Measurements from ENCODE around the gene CREG2. TPM values are rescaled to one million over a fixed set of nuclear protein-coding genes. Genes with fewer than 3 reads are reported as not detected.
A peak's percentile ranks its signal among the peaks of the same experiment; 100 is the strongest.

CREG2 gene, protein sequence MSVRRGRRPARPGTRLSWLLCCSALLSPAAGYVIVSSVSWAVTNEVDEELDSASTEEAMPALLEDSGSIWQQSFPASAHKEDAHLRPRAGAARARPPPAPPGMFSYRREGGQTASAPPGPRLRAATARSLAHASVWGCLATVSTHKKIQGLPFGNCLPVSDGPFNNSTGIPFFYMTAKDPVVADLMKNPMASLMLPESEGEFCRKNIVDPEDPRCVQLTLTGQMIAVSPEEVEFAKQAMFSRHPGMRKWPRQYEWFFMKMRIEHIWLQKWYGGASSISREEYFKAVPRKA
- polyA plus RNA-seq (2012; ENCODE audit: missing spikeins): not detected

GRCh38 chr2:101387151-101387834, at the start of gene CREG2:
Gene CREG2 (minus strand): TSS chr2:101387503. CDS start chr2:101387457, 46 bp downstream.
- FAIRE-seq (no peak), DNase-seq (ENCODE audit: insufficient read length) (peak; percentile 22)
- TF ChIP-seq TAF1 (IDR thresholded peaks at IDR 0.05; ENCODE audit: borderline replicate concordance, low read depth, low read length): no peak
- TF ChIP-seq POLR2AphosphoS5 (IDR thresholded peaks at IDR 0.05; ENCODE audit: low read depth, low read length): no peak
- TF ChIP-seq POLR2A (IDR thresholded peaks at IDR 0.05; ENCODE audit: low read depth, low read length): no peak

GRCh38 chr2:101435001-101435862, 47.9 kb upstream of the CREG2 start:
- no peak for FAIRE-seq

GRCh38 chr2:101433465-101433864, 46.2 kb upstream of the CREG2 start:
- DNase-seq (ENCODE audit: insufficient read length) (no peak), FAIRE-seq (no peak)
- TF ChIP-seq POLR2AphosphoS5 (IDR thresholded peaks at IDR 0.05; ENCODE audit: low read depth, low read length) (no peak), TAF1 (IDR thresholded peaks at IDR 0.05; ENCODE audit: borderline replicate concordance, low read depth, low read length) (no peak), POLR2A (IDR thresholded peaks at IDR 0.05; ENCODE audit: low read depth, low read length) (no peak)

More at GRCh38 chr2:101435001-101435862, 47.9 kb upstream of the CREG2 start:
- TF ChIP-seq POLR2AphosphoS5 (IDR thresholded peaks at IDR 0.05; ENCODE audit: low read depth, low read length) (no peak), POLR2A (IDR thresholded peaks at IDR 0.05; ENCODE audit: low read depth, low read length) (no peak), TAF1 (IDR thresholded peaks at IDR 0.05; ENCODE audit: borderline replicate concordance, low read depth, low read length) (no peak)
- DNase-seq (ENCODE audit: insufficient read length): no peak

DNA sequence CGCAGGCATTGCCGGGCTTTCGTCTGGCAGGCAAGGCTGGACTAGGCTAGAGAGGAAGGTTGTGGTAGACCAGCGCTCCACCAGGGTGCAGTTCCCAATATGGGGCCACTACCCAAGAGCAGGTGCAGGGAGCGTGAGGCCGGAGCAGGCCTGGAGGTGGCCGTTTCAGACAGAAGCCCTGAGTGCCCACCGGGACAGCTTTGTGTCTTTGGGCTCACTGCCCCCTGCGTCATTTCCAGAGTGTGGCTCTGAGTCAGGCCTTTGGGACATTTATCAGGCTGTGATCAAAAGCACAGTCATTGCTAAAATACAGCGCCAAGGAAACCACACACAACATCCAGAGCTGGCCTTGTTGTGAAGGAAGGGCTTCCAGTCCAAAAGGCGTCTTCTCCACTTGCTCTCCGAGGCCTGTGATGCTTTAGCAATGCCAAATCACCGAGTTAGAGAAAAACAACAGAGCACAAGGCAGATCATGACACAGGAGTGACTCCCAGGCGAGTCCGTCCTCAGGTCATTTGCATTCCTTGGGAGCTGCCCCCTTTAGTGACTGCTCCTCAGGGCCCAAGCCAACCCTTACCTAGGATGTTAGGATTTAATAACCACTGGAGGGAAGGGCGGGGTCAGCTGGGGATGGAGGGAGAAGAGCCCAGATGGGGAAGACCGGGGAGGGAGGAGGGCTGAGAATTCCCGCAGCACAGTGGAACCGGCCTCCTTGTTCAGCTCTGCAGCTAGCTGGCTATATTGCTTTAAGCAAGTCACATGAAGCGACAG, 45.3 kb upstream of the CREG2 start:
- no peak for TF ChIP-seq POLR2AphosphoS5 (IDR thresholded peaks at IDR 0.05; ENCODE audit: low read depth, low read length)
- no peak for TF ChIP-seq POLR2A (IDR thresholded peaks at IDR 0.05; ENCODE audit: low read depth, low read length)
- TF ChIP-seq TAF1 (IDR thresholded peaks at IDR 0.05; ENCODE audit: borderline replicate concordance, low read depth, low read length): no peak
- FAIRE-seq (no peak), DNase-seq (ENCODE audit: insufficient read length) (no peak)

DNA sequence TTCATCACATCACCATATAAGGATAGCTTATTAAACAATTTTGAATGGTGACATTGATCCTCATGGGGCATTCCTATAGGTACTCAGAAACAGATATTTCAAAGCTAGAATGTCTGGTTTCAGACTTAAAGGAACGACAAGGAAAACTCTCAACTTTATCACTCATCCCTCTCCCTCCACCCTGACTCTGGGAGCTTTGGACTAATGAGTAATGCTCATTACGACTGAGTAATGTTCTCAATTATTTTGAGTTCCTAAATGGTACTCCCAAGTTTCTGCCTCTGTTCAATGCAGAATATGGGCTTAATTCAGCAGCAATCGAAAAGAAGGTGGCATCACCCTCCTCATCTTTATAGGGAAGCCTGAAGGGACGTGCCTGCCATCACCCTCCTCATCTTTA, 44.2 kb upstream of the CREG2 start:
- DNase-seq (ENCODE audit: insufficient read length) (no peak), FAIRE-seq (no peak)
- no peak for TF ChIP-seq POLR2A (IDR thresholded peaks at IDR 0.05; ENCODE audit: low read depth, low read length)
- TF ChIP-seq POLR2AphosphoS5 (IDR thresholded peaks at IDR 0.05; ENCODE audit: low read depth, low read length): no peak
- TF ChIP-seq TAF1 (IDR thresholded peaks at IDR 0.05; ENCODE audit: borderline replicate concordance, low read depth, low read length): no peak

- TF ChIP-seq TAF1 (IDR thresholded peaks at IDR 0.05; ENCODE audit: borderline replicate concordance, low read depth, low read length): no peak
- no peak for TF ChIP-seq POLR2AphosphoS5 (IDR thresholded peaks at IDR 0.05; ENCODE audit: low read depth, low read length)
- no peak for TF ChIP-seq POLR2A (IDR thresholded peaks at IDR 0.05; ENCODE audit: low read depth, low read length)
- FAIRE-seq (no peak), DNase-seq (ENCODE audit: insufficient read length) (no peak)
Observed at GRCh38 chr2:101430156-101430555, 42.9 kb upstream of the CREG2 start.

GRCh38 chr2:101429453-101429852, 42.1 kb upstream of the CREG2 start:
- TF ChIP-seq POLR2A (IDR thresholded peaks at IDR 0.05; ENCODE audit: low read depth, low read length) (no peak), POLR2AphosphoS5 (IDR thresholded peaks at IDR 0.05; ENCODE audit: low read depth, low read length) (no peak), TAF1 (IDR thresholded peaks at IDR 0.05; ENCODE audit: borderline replicate concordance, low read depth, low read length) (no peak)
- no peak for DNase-seq (ENCODE audit: insufficient read length)
- FAIRE-seq: no peak

DNA sequence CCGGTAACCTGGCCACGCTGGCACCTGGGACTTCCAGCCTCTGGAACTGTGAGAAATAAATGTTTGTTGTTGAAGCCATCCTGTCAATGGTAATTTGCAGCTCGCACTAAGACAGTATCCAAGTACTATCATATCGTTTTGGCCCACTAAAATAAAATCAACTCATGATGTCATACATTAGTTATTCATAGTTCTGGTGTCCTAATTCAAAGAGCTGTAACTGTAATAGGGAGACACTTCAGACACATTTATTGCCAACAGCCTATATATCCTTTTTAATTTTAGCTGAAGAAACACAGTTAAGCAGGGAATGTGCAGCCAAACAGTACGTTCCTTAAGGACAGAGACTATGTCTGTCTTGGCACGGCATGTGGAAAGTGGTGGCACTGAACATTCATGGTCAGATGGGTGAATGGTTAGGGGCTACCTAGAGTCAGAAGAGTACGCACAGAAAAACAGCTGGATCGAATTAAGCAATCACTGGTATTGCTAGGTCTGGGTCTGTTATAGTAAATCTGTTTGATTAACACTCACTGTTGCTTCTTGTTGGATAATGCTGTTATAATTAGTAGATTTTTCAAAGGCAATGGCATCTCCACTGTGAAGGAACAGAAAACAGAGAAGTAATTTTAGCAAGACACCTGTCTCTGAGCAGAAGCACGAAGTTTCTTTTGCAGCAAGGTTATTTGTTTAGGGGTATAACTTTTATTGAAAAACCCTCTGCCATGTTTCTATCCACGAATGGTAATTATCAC, 41.3 kb upstream of the CREG2 start:
- DNase-seq (ENCODE audit: insufficient read length) (no peak), FAIRE-seq (no peak)
- TF ChIP-seq POLR2A (IDR thresholded peaks at IDR 0.05; ENCODE audit: low read depth, low read length): no peak
- TF ChIP-seq TAF1 (IDR thresholded peaks at IDR 0.05; ENCODE audit: borderline replicate concordance, low read depth, low read length): no peak
- TF ChIP-seq POLR2AphosphoS5 (IDR thresholded peaks at IDR 0.05; ENCODE audit: low read depth, low read length): no peak

DNA sequence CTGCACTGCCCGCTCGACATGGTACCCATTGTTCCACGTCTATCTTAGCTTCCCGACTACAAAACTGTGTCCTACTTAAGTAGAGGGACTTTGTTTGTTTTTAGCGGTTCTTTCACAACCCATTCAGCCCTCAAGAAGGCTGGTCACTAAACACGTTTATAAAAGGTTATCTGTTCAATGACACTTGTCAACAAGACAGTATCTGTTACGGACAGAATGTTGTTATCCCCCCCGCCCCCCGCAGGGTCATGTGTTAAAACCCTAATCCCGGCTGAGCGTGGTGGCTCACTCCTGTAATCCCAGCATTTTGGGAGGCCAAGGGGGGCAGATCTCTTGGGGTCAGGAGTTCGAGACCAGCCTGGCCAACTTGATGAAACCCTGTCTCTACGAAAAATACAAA, 40.4 kb upstream of the CREG2 start:
- TF ChIP-seq TAF1 (IDR thresholded peaks at IDR 0.05; ENCODE audit: borderline replicate concordance, low read depth, low read length) (no peak), POLR2AphosphoS5 (IDR thresholded peaks at IDR 0.05; ENCODE audit: low read depth, low read length) (no peak), POLR2A (IDR thresholded peaks at IDR 0.05; ENCODE audit: low read depth, low read length) (no peak)
- FAIRE-seq: no peak
- no peak for DNase-seq (ENCODE audit: insufficient read length)

DNA sequence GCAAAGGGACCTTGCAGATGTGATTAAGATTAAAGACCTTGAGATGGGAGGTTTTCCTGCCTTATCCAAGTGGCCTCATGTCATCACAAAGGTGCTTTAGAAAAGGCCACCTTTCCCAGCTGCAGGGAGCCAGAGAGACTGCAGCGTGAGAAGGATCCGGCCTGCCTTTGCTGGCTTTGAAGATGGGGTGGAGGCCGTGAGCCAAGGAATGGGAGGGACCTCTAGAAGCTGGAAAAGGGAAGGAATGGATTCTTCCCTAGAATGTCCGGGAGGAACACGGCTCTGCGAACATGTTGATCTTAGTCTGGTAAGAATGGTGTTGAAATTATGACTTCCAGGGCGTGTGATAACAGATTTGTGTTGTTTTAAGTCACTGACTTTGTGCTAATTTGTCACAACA, 39.9 kb upstream of the CREG2 start:
- FAIRE-seq (no peak), DNase-seq (ENCODE audit: insufficient read length) (no peak)
- TF ChIP-seq TAF1 (IDR thresholded peaks at IDR 0.05; ENCODE audit: borderline replicate concordance, low read depth, low read length) (no peak), POLR2AphosphoS5 (IDR thresholded peaks at IDR 0.05; ENCODE audit: low read depth, low read length) (no peak), POLR2A (IDR thresholded peaks at IDR 0.05; ENCODE audit: low read depth, low read length) (no peak)

Data from GM12892 (cell line).